IMR-90 (cell line): ENCODE data around the gene SEC22B. TPM values are rescaled to one million over a fixed set of nuclear protein-coding genes. Genes with fewer than 3 reads are reported as not detected.
"Not testable (repeated sequence)": the region's sequence is repeated elsewhere in the genome, so short reads cannot be mapped to it uniquely, and the experiment has no call there.

ENCODE experiments used
- ATAC-seq: fragments of 200-7000 bp; cut with Tn5 transposase; 2 replicates; pipeline ENCODE4 v1.9.1; 2020; ENCODE audit warnings: low read depth, mild to moderate bottlenecking, moderate library complexity
- BruUV-seq: library from RNA; stranded (reverse); fragments of 400-500 nt; replicated peaks from 2 replicates; lab custom pipeline; 2021; lab: Mats Ljungman, UMichigan
- CTCF ChIA-PET: fragments of 300-600 bp; formaldehyde crosslinking; extraction: SDS; loops from one replicate; lab custom pipeline; 2021; ENCODE audit warnings: antibody characterized with exemption; lab: Yijun Ruan, JAX
- POLR2A ChIA-PET: fragments of 300-600 bp; sonication (Branson Sonifier 250); formaldehyde crosslinking; loops from one replicate; lab custom pipeline; 2022; ENCODE audit warnings: antibody characterized with exemption; ENCODE audit not compliant: unreplicated experiment; lab: Charles Lee
- DNase-seq: peaks from one replicate; pipeline ENCODE4 v3.0.0; 2013
- H2AFZ ChIP-seq: replicated peaks from 2 replicates; pipeline ENCODE3; 2013; ENCODE audit warnings: low read length, mild to moderate bottlenecking; ENCODE audit not compliant: poor library complexity
- H2AK5ac ChIP-seq: 2 replicates; pipeline ENCODE4 v1.6.1; 2013; ENCODE audit warnings: low read depth, low read length, inconsistent platforms
- H2AK9ac ChIP-seq: replicated peaks from 2 replicates; pipeline ENCODE3; 2013; ENCODE audit warnings: mild to moderate bottlenecking, low read depth, low read length, moderate library complexity; ENCODE audit not compliant: poor library complexity
- H2BK120ac ChIP-seq: 2 replicates; pipeline ENCODE4 v1.6.1; 2013; ENCODE audit warnings: low read depth, low read length, inconsistent platforms
- H2BK15ac ChIP-seq: 3 replicates; pipeline ENCODE4 v1.6.1; 2013; ENCODE audit warnings: low read depth, low read length, inconsistent platforms
- H2BK20ac ChIP-seq: 2 replicates; pipeline ENCODE4 v1.6.1; 2013; ENCODE audit warnings: low read depth, mild to moderate bottlenecking, inconsistent platforms, low read length, moderate library complexity
- H2BK5ac ChIP-seq: 2 replicates; pipeline ENCODE4 v1.6.1; 2013; ENCODE audit warnings: mild to moderate bottlenecking, low read depth, low read length, inconsistent platforms; ENCODE audit not compliant: poor library complexity, severe bottlenecking
- H3K14ac ChIP-seq: replicated peaks from 2 replicates; pipeline ENCODE4 v1.6.1; 2013; ENCODE audit warnings: low read depth, low read length, inconsistent platforms
- H3K18ac ChIP-seq: 2 replicates; pipeline ENCODE4 v1.6.1; 2013; ENCODE audit warnings: low read depth, low read length, control low read depth
- H3K23ac ChIP-seq: 2 replicates; pipeline ENCODE4 v1.6.1; 2013; ENCODE audit warnings: low read depth, low read length, inconsistent platforms
- H3K27ac ChIP-seq: 2 replicates; pipeline ENCODE4 v1.5.1; 2013; ENCODE audit warnings: mild to moderate bottlenecking, control low read depth, low read length; ENCODE audit not compliant: insufficient read depth
- H3K27me3 ChIP-seq: 2 replicates; pipeline ENCODE4 v1.6.1; 2013; ENCODE audit warnings: low read length; ENCODE audit not compliant: control insufficient read depth, insufficient read depth
- H3K36me3 ChIP-seq: 2 replicates; pipeline ENCODE4 v1.6.1; 2013; ENCODE audit warnings: low read length, mixed read lengths; ENCODE audit not compliant: control insufficient read depth, insufficient read depth
- H3K4ac ChIP-seq: 2 replicates; pipeline ENCODE4 v1.6.1; 2013; ENCODE audit warnings: low read depth, low read length, inconsistent platforms
- H3K4me1 ChIP-seq: 2 replicates; pipeline ENCODE4 v1.6.1; 2013; ENCODE audit warnings: low read length, mixed read lengths; ENCODE audit not compliant: control insufficient read depth, insufficient read depth
- H3K4me2 ChIP-seq: 2 replicates; pipeline ENCODE4 v1.6.1; 2013; ENCODE audit warnings: low read depth, mild to moderate bottlenecking, control low read depth, low read length, moderate library complexity
- H3K4me3 ChIP-seq: 2 replicates; pipeline ENCODE4 v1.5.1; 2013; ENCODE audit warnings: low read depth, mild to moderate bottlenecking, control low read depth, low read length, moderate library complexity; ENCODE audit not compliant: insufficient read depth
- H3K56ac ChIP-seq: 2 replicates; pipeline ENCODE4 v1.6.1; 2013; ENCODE audit warnings: low read length, inconsistent platforms; ENCODE audit not compliant: insufficient read depth; ENCODE audit errors: extremely low read depth
- H3K79me1 ChIP-seq, 2 experiments: 2 replicates each; pipeline ENCODE4 v1.6.1; 2013; ENCODE audit warnings: low read length in 2 of 2, inconsistent platforms in 1 of 2, low read depth in 1 of 2
- H3K9ac ChIP-seq: 2 replicates; pipeline ENCODE4 v1.6.1; 2013; ENCODE audit warnings: low read depth, low read length, control low read depth
- H3K9me1 ChIP-seq: 2 replicates; pipeline ENCODE4 v1.6.1; 2013; ENCODE audit warnings: low read length, inconsistent platforms; ENCODE audit not compliant: insufficient read depth
- H3K9me3 ChIP-seq: 2 replicates; pipeline ENCODE4 v1.6.1; 2013; ENCODE audit warnings: low read length; ENCODE audit not compliant: control insufficient read depth, insufficient read depth
- H4K20me1 ChIP-seq: 2 replicates; pipeline ENCODE4 v1.6.1; 2013; ENCODE audit warnings: low read length, inconsistent platforms; ENCODE audit not compliant: insufficient read depth
- H4K5ac ChIP-seq: 2 replicates; pipeline ENCODE4 v1.6.1; 2013; ENCODE audit warnings: mild to moderate bottlenecking, low read depth, low read length, control low read depth
- H4K8ac ChIP-seq, 2 experiments: 2 replicates each; pipeline ENCODE4 v1.6.1; 2013; ENCODE audit warnings: low read depth in 2 of 2, low read length in 2 of 2, control low read depth in 1 of 2, inconsistent platforms in 1 of 2
- H4K91ac ChIP-seq: 2 replicates; pipeline ENCODE4 v1.6.1; 2013; ENCODE audit warnings: low read depth, low read length, inconsistent platforms; ENCODE audit not compliant: insufficient read depth
- WGBS, 2 experiments: methylation state at CpG; one replicate each; pipeline versions ENCODE4 v1.1.5 to v1.1.7; 2013; ENCODE audit warnings: missing lambda C conversion rate in 2 of 2; ENCODE audit not compliant: insufficient read length in 1 of 2; ENCODE audit errors: extremely low coverage in 2 of 2; 5-methylcytosine and 5-hydroxymethylcytosine counted together
- dilution Hi-C: fragments of 300-500 bp; cut with HindIII; formaldehyde crosslinking; loops from one replicate; pipeline ENCODE4 v1.14.3; 2018; ENCODE audit warnings: low sequenced_read_pairs; ENCODE audit not compliant: unreplicated experiment
- in situ Hi-C: fragments of 300-500 bp; cut with MboI; formaldehyde crosslinking; loops from 3 replicates; pipeline ENCODE4 v1.14.3; 2019; ENCODE audit warnings: low sequenced_read_pairs, inconsistent platforms, mixed read lengths
- intact Hi-C: fragments of 100-400 bp; cut with micrococcal nuclease; formaldehyde crosslinking; loops from 2 replicates; pipeline ENCODE4 v1.10.0; 2022
- polyA plus RNA-seq, 3 experiments: library from polyadenylated mRNA; depleted of rRNA; stranded (reverse); fragments of >200 nt; gene quantifications; 2 replicates each; pipeline ENCODE4 v1.2.3, GENCODE V29; 2012; ENCODE audit warnings: low replicate concordance in 1 of 3
- total RNA-seq: library from RNA; depleted of rRNA; stranded (reverse); fragments of >200 nt; gene quantifications from 2 replicates; pipeline ENCODE4 v1.2.3, GENCODE V29; 2012

Gene SEC22B
- total and polyA plus RNA-seq, 2 of the 4 experiments (the other 2 are of a cell fraction): 35.9 to 57.4 TPM

- intact Hi-C loops, H3K4ac ChIP-seq, BruUV-seq, H2AFZ ChIP-seq, H2BK120ac ChIP-seq, H2AK5ac ChIP-seq, H3K9me3 ChIP-seq, H3K9me1 ChIP-seq, H4K8ac ChIP-seq, H2BK15ac ChIP-seq, H3K4me2 ChIP-seq, H4K5ac ChIP-seq, H4K91ac ChIP-seq, H3K79me1 ChIP-seq, H3K27ac ChIP-seq, H3K4me3 ChIP-seq, H3K4me1 ChIP-seq, DNase-seq, H3K36me3 ChIP-seq, H2BK5ac ChIP-seq, H3K27me3 ChIP-seq, H2BK20ac ChIP-seq, H3K56ac ChIP-seq, H3K9ac ChIP-seq, H4K20me1 ChIP-seq, H2AK9ac ChIP-seq, H3K14ac ChIP-seq, POLR2A ChIA-PET, dilution Hi-C loops, ATAC-seq, H3K18ac ChIP-seq, CTCF ChIA-PET, H3K23ac ChIP-seq, in situ Hi-C loops: not testable (repeated sequence)
- WGBS, 2 experiments: no CpG with 5 or more reads among the region's 9 CpGs
Measured at GRCh38 chr1:120109656-120110055, 66.7 kb downstream of the SEC22B start.

DNA sequence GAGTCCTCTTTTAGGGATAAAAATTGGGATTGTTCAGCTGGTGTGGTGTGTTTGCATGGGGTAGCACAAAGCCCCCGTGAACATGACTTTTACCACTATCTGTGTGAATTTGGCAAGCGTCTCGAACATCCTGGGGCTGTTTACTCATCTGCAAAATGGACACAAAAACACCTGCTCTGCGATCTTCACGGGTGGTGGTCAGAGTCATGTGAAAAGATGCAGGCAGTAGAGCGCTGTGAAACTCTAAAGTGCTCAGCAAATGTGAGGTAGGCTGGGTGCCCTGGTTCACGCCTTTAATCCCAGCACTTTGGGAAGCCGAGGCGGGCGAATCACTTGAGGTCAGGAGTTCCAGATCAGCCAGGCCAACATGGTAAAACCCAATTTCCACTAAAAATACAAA, 67.1 kb downstream of the SEC22B start:
- H2BK120ac ChIP-seq, H2AFZ ChIP-seq, DNase-seq, H4K8ac ChIP-seq, in situ Hi-C loops, ATAC-seq, H3K4me2 ChIP-seq, H2BK5ac ChIP-seq, H3K56ac ChIP-seq, H2AK5ac ChIP-seq, H2BK20ac ChIP-seq, dilution Hi-C loops, H3K4me3 ChIP-seq, intact Hi-C loops, H3K4me1 ChIP-seq, H2AK9ac ChIP-seq, H3K23ac ChIP-seq, H3K36me3 ChIP-seq, H4K91ac ChIP-seq, H3K79me1 ChIP-seq, H3K4ac ChIP-seq, H3K9ac ChIP-seq, H3K27ac ChIP-seq, BruUV-seq, H3K18ac ChIP-seq, H3K27me3 ChIP-seq, H3K14ac ChIP-seq, H2BK15ac ChIP-seq, POLR2A ChIA-PET, CTCF ChIA-PET, H4K20me1 ChIP-seq, H4K5ac ChIP-seq, H3K9me1 ChIP-seq, H3K9me3 ChIP-seq: not testable (repeated sequence)
- WGBS, 2 experiments: no CpG with 5 or more reads among the region's 10 CpGs
